Body of pancreas (tissue), 4 donors: Measurements from ENCODE around the gene GUCA2B.

Source experiments
- CTCF ChIP-seq, 7 experiments: fragments of 450-650 bp in 4 of 7; fragments of 200-600 bp in 3 of 7; sonication (generic) in 3 of 7; IDR thresholded peaks; one replicate each; pipeline ENCODE4 v1.5.1; 2016 to 2019; ENCODE audit warnings: antibody characterized with exemption in 7 of 7
- POLR2A ChIP-seq, 3 donors: fragments of 450-650 bp; IDR thresholded peaks; one replicate each; pipeline ENCODE4 v1.6.1; 2016; ENCODE audit warnings: antibody characterized with exemption in 3 of 3, mild to moderate bottlenecking in 2 of 3

- TF ChIP-seq CTCF (IDR thresholded peaks at IDR 0.05) (no peak), POLR2A (IDR thresholded peaks at IDR 0.05) (no peak)
Observed at GRCh38 chr1:42189931-42190853, 37.0 kb downstream of the GUCA2B start.
